PC-9 (cell line): ENCODE data around the gene MMP12. TPM values are rescaled to one million over a fixed set of nuclear protein-coding genes. Genes with fewer than 3 reads are reported as not detected.
"Not testable (repeated sequence)": the region's sequence is repeated elsewhere in the genome, so short reads cannot be mapped to it uniquely, and the experiment has no call there.

ENCODE experiments used
- BruUV-seq: library from RNA; stranded (reverse); fragments of 400-500 nt; replicated peaks from 2 replicates; lab custom pipeline; 2021; lab: Mats Ljungman, UMichigan
- CTCF ChIA-PET: fragments of 300-600 bp; sonication (Branson Sonifier 250); formaldehyde crosslinking; loops from one replicate; lab custom pipeline; 2022; ENCODE audit warnings: antibody characterized with exemption; lab: Charles Lee
- POLR2A ChIA-PET: fragments of 300-600 bp; sonication (Branson Sonifier 250); formaldehyde crosslinking; loops from one replicate; lab custom pipeline; 2022; ENCODE audit warnings: antibody characterized with exemption; ENCODE audit not compliant: unreplicated experiment; lab: Charles Lee
- DNase-seq, 2 experiments: peaks; one replicate each; pipeline versions ENCODE4 v3.0.0 to v3.0.0-alpha.2; 2015 to 2022; ENCODE audit warnings: mixed read lengths in 1 of 2
- H2AFZ ChIP-seq: fragments of 200-600 bp; sonication (generic); 2 replicates; pipeline ENCODE4 v1.8.1; 2017; ENCODE audit warnings: antibody characterized with exemption
- H3F3A ChIP-seq: fragments of 200-600 bp; sonication (generic); 2 replicates; pipeline ENCODE4 v1.8.1; 2017; ENCODE audit warnings: antibody characterized with exemption, mild to moderate bottlenecking, low read depth; ENCODE audit not compliant: insufficient read depth
- H3K27ac ChIP-seq: fragments of 200-600 bp; sonication (generic); 2 replicates; pipeline ENCODE4 v1.6.1; 2016; ENCODE audit warnings: mixed run types
- H3K27me3 ChIP-seq: fragments of 200-600 bp; sonication (generic); 2 replicates; pipeline ENCODE4 v1.6.1; 2016; ENCODE audit warnings: low read depth, mixed run types; ENCODE audit not compliant: insufficient read depth
- H3K36me3 ChIP-seq: fragments of 200-600 bp; sonication (generic); 2 replicates; pipeline ENCODE4 v1.6.1; 2016; ENCODE audit warnings: low read depth, mixed run types
- H3K4me1 ChIP-seq: fragments of 200-600 bp; sonication (generic); replicated peaks from 2 replicates; pipeline ENCODE4 v1.6.1; 2016; ENCODE audit warnings: mixed run types; ENCODE audit not compliant: insufficient read depth
- H3K4me2 ChIP-seq: fragments of 200-600 bp; sonication (generic); 2 replicates; pipeline ENCODE4 v1.6.1; 2017; ENCODE audit warnings: mixed run types
- H3K4me3 ChIP-seq: fragments of 200-600 bp; sonication (generic); 2 replicates; pipeline ENCODE4 v1.6.1; 2016; ENCODE audit warnings: mixed run types
- H3K79me2 ChIP-seq: fragments of 200-600 bp; sonication (generic); 2 replicates; pipeline ENCODE4 v1.6.1; 2017; ENCODE audit warnings: low read depth, mixed run types
- H3K9me2 ChIP-seq: fragments of 200-600 bp; sonication (generic); 2 replicates; pipeline ENCODE4 v1.8.1; 2017; ENCODE audit warnings: mild to moderate bottlenecking; ENCODE audit not compliant: insufficient read depth
- H3K9me3 ChIP-seq: fragments of 200-600 bp; sonication (generic); 2 replicates; pipeline ENCODE4 v1.8.1; 2016; ENCODE audit warnings: low read depth; ENCODE audit not compliant: insufficient read depth
- H4K20me1 ChIP-seq: fragments of 200-600 bp; sonication (generic); 2 replicates; pipeline ENCODE4 v1.8.1; 2017; ENCODE audit not compliant: insufficient read depth
- CTCF ChIP-seq: fragments of 200-600 bp; sonication (generic); conservative IDR thresholded peaks from 2 replicates; pipeline ENCODE4 v1.6.1; 2017; ENCODE audit warnings: mixed run types, antibody characterized with exemption, mild to moderate bottlenecking, moderate library complexity
- EZH2 ChIP-seq: fragments of 200-600 bp; sonication (generic); IDR thresholded peaks from 2 replicates; pipeline ENCODE4 v1.8.0; 2017; ENCODE audit warnings: antibody characterized with exemption, low read depth
- intact Hi-C: fragments of 100-400 bp; cut with micrococcal nuclease; formaldehyde crosslinking; loops from one replicate; pipeline ENCODE4 v1.10.0; 2022; ENCODE audit not compliant: unreplicated experiment
- total RNA-seq: library from RNA; stranded (reverse); gene quantifications from 2 replicates; pipeline ENCODE4 v1.2.3, GENCODE V29; 2021

Gene MMP12
- total RNA-seq, 1 experiment from 2014 or later: not detected

- Histone ChIP-seq H4K20me1 (no peaks in the 10 kb centered on the region), H3K27ac (peak overlapping the region; percentile 29; the same call in 1 of the 2 replicates), H2AFZ (no peak overlapping the region), H3K27me3 (no peaks in the 10 kb centered on the region), H3F3A (peaks cover 5% of the 10 kb centered on the region; the same call in 1 of the 2 replicates), H3K36me3 (no peaks in the 10 kb centered on the region), H3K9me2 (no peaks in the 10 kb centered on the region), H3K4me2 (peak overlapping the region; percentile 18; the same call in 1 of the 2 replicates), H3K4me3 (no peak overlapping the region), H3K79me2 (no peaks in the 10 kb centered on the region), H3K9me3 (no peaks in the 10 kb centered on the region), H3K4me1 (peaks cover 24% of the 10 kb centered on the region)
- ChIA-PET POLR2A (no interaction called here), CTCF (interaction anchor here (0.6 kb wide), 1 partner anchor 179 kb away, joined by 3 read pairs; no protein-coding TSS in a partner anchor)
- TF ChIP-seq EZH2: no peak
- no peak for TF ChIP-seq CTCF
- BruUV-seq: no TSS peak
- no peak for DNase-seq
- intact Hi-C loops: loop anchor here (10.0 kb wide), 1 partner anchor 108 kb away; no protein-coding TSS in a partner anchor
These were observed 37.7 kb upstream of the MMP12 start for GRCh38 chr11:102912482-102912830.

GRCh38 chr11:102911758-102912481 lies 37.1 kb upstream of the MMP12 start:
- H3K79me2 ChIP-seq: no peaks in the 10 kb centered on the region
- ChIA-PET CTCF (interaction anchor here (0.6 kb wide), 1 partner anchor 178 kb away, joined by 3 read pairs; no protein-coding TSS in a partner anchor), POLR2A (no interaction called here)
- H3K4me3 ChIP-seq: no peak overlapping the region
- peaks cover 5% of the 10 kb centered on the region; the same call in 1 of the 2 replicates for H3F3A ChIP-seq
- no peaks in the 10 kb centered on the region for H3K9me3 ChIP-seq
- no peak overlapping the region for H2AFZ ChIP-seq
- no peaks in the 10 kb centered on the region for H3K27me3 ChIP-seq
- peak; percentile 36 to 64 for DNase-seq
- no peak for TF ChIP-seq CTCF
- TF ChIP-seq EZH2: no peak
- no TSS peak for BruUV-seq
- no peaks in the 10 kb centered on the region for H3K36me3 ChIP-seq
- no peaks in the 10 kb centered on the region for H3K9me2 ChIP-seq
- intact Hi-C loops: loop anchor here (10.0 kb wide), 1 partner anchor 107 kb away; no protein-coding TSS in a partner anchor
- peak overlapping the region; percentile 20; the same call in 1 of the 2 replicates for H3K4me2 ChIP-seq
- no peaks in the 10 kb centered on the region for H4K20me1 ChIP-seq
- H3K27ac ChIP-seq: 0 out of 2 replicates have a peak overlapping the region, but pooled peaks have one; percentile 29
- peaks cover 24% of the 10 kb centered on the region for H3K4me1 ChIP-seq

- peak in 1 of 2 experiments; percentile 33 for DNase-seq
- POLR2A ChIA-PET: not testable (repeated sequence)
These were observed 31.1 kb upstream of the MMP12 start for GRCh38 chr11:102905848-102906247.

GRCh38 chr11:102903895-102904294 lies 29.1 kb upstream of the MMP12 start:
- intact Hi-C loops, H3K4me2 ChIP-seq, H4K20me1 ChIP-seq, H3K27ac ChIP-seq, BruUV-seq, CTCF ChIA-PET, H3K79me2 ChIP-seq, H3K9me3 ChIP-seq, H3F3A ChIP-seq, H3K9me2 ChIP-seq, H3K27me3 ChIP-seq, DNase-seq, POLR2A ChIA-PET, H3K4me3 ChIP-seq, H3K36me3 ChIP-seq: not testable (repeated sequence)
- H2AFZ ChIP-seq: peak overlapping the region; percentile 57; the same call in 1 of the 2 replicates
- peaks cover 11% of the 10 kb centered on the region for H3K4me1 ChIP-seq

More at GRCh38 chr11:102905848-102906247, 31.1 kb upstream of the MMP12 start:
- H3K79me2 ChIP-seq, H3K4me3 ChIP-seq, intact Hi-C loops, BruUV-seq, H3K9me2 ChIP-seq, H3K27me3 ChIP-seq, H3F3A ChIP-seq, H3K36me3 ChIP-seq, H4K20me1 ChIP-seq, H3K9me3 ChIP-seq, H2AFZ ChIP-seq, H3K27ac ChIP-seq: not testable (repeated sequence)
- Histone ChIP-seq H3K4me2 (peak overlapping the region; percentile 31), H3K4me1 (peaks cover 11% of the 10 kb centered on the region)
- CTCF ChIA-PET: interaction anchor here (0.7 kb wide), 1 partner anchor 9 kb away, joined by 3 read pairs; no protein-coding TSS in a partner anchor
